Activated naive CD8-positive, alpha-beta T cell treated with anti-CD3 and anti-CD28 coated beads, Interleukin-2, amount 10 ng/mL, durations not matched to agents 7 days and 5 days (primary cell): ENCODE results near the gene C6orf52. TPM values are rescaled to one million over a fixed set of nuclear protein-coding genes. Genes with fewer than 3 reads are reported as not detected.

Source experiments
- ATAC-seq: fragments of 150-1000 bp; cut with Tn5 transposase; one replicate; pipeline ENCODE4 v1.10.0; 2021; ENCODE audit warnings: low read depth, moderate library complexity
- POLR2A ChIA-PET: fragments of 350-600 bp; sonication (Branson Sonifier 250); formaldehyde crosslinking; loops from one replicate; lab custom pipeline; 2021; ENCODE audit warnings: antibody characterized with exemption; lab: Charles Lee
- DNase-seq: peaks from one replicate; pipeline ENCODE4 v3.0.0; 2021
- H3K27ac Mint-ChIP-seq: one replicate; pipeline ENCODE4 v1.8.0; 2022; ENCODE audit warnings: mild to moderate bottlenecking, mixed read lengths
- H3K27me3 Mint-ChIP-seq: one replicate; pipeline ENCODE4 v1.8.0; 2022; ENCODE audit warnings: mild to moderate bottlenecking, moderate library complexity, mixed read lengths
- H3K36me3 Mint-ChIP-seq: one replicate; pipeline ENCODE4 v1.8.0; 2021; ENCODE audit warnings: mild to moderate bottlenecking, mixed read lengths
- H3K4me1 Mint-ChIP-seq: one replicate; pipeline ENCODE4 v1.8.0; 2021; ENCODE audit warnings: mixed read lengths
- H3K4me3 Mint-ChIP-seq: one replicate; pipeline ENCODE4 v1.8.0; 2022; ENCODE audit warnings: mild to moderate bottlenecking, moderate library complexity, mixed read lengths
- H3K9me3 Mint-ChIP-seq: one replicate; pipeline ENCODE4 v1.8.0; 2021; ENCODE audit warnings: mixed read lengths
- total RNA-seq, 2 experiments: library from RNA; stranded (reverse); gene quantifications; one replicate each; pipeline ENCODE4 v1.2.3, GENCODE V29; 2021

C6orf52 gene
- total RNA-seq, 2 experiments from 2014 or later, result 0.54 to 3.0 TPM

- peaks cover 7% of the 10 kb centered on the region for H3K9me3 Mint-ChIP-seq
- peaks cover 3% of the 10 kb centered on the region for H3K4me1 Mint-ChIP-seq
- H3K27me3 Mint-ChIP-seq, result no peaks in the 10 kb centered on the region
- H3K4me3 Mint-ChIP-seq, result no peak overlapping the region
- H3K27ac Mint-ChIP-seq, result no peak overlapping the region
- DNase-seq (no peak), ATAC-seq (no peak)
- POLR2A ChIA-PET, result no interaction called here
- peaks cover 61% of the 10 kb centered on the region for H3K36me3 Mint-ChIP-seq
These were observed 69.6 kb downstream of the C6orf52 start for GRCh38 chr6:10624836-10625235.

GRCh38 chr6:10621847-10622246, 72.6 kb downstream of the C6orf52 start:
- Mint-ChIP-seq H3K36me3 (peaks cover 58% of the 10 kb centered on the region), H3K27me3 (no peaks in the 10 kb centered on the region), H3K4me1 (peaks cover 7% of the 10 kb centered on the region), H3K4me3 (no peak overlapping the region), H3K27ac (no peak overlapping the region), H3K9me3 (peaks cover 7% of the 10 kb centered on the region)
- no peak for ATAC-seq
- DNase-seq, result no peak
- POLR2A ChIA-PET, result no interaction called here

Other genes starting within 250 kb of the C6orf52 start
- gene GCNT2, start 173.3 kb downstream of the C6orf52 start, total RNA-seq, result 1 to 10 TPM; 7.5 to 8.9 TPM
- 10 to 100 TPM; 11.1 to 11.6 TPM for gene PAK1IP1, start 356 bp upstream of the C6orf52 start, total RNA-seq
- 10 to 100 TPM; 41.5 to 44.2 TPM for gene TMEM14C, start 28.5 kb upstream of the C6orf52 start, total RNA-seq
- 10 to 100 TPM; 81.6 to 90.7 TPM for gene TMEM14B, start 53.2 kb upstream of the C6orf52 start, total RNA-seq
- not detected for gene MAK, start 143.9 kb upstream of the C6orf52 start, total RNA-seq
- gene GCM2, start 187.4 kb upstream of the C6orf52 start, total RNA-seq, result not detected
- gene SYCP2L, start 192.4 kb upstream of the C6orf52 start, total RNA-seq, result under 1 TPM in 1 of 2 experiments, not detected in 1; 0.31 TPM